RWPE2 (cell line): ENCODE results near the gene CCDC171.

Experiments used
- ATAC-seq: fragments of 200-7000 bp; cut with Tn5 transposase; 3 replicates; pipeline ENCODE4 v1.9.1; 2021; ENCODE audit warnings: low read depth
- DNase-seq: peaks from one replicate; pipeline ENCODE4 v3.0.0-alpha.2; 2020; ENCODE audit warnings: low spot score
- H3K27ac ChIP-seq: fragments of 450-650 bp; 2 replicates; pipeline ENCODE4 v1.5.1; 2017; ENCODE audit warnings: mild to moderate bottlenecking; ENCODE audit not compliant: poor library complexity, severe bottlenecking
- H3K27me3 ChIP-seq: fragments of 250-450 bp; sonication (Bioruptor Pico); 2 replicates; pipeline ENCODE4 v1.5.1; 2021; ENCODE audit warnings: mild to moderate bottlenecking, moderate library complexity; ENCODE audit not compliant: insufficient read depth, poor library complexity, severe bottlenecking
- H3K36me3 ChIP-seq: fragments of 250-450 bp; sonication (Bioruptor Pico); 2 replicates; pipeline ENCODE4 v1.5.1; 2020; ENCODE audit warnings: low read depth, mild to moderate bottlenecking, moderate library complexity
- H3K4me1 ChIP-seq: fragments of 250-450 bp; sonication (Bioruptor Pico); 2 replicates; pipeline ENCODE4 v1.5.1; 2021; ENCODE audit warnings: mild to moderate bottlenecking, moderate library complexity; ENCODE audit not compliant: insufficient read depth, poor library complexity, severe bottlenecking
- H3K4me3 ChIP-seq: fragments of 250-450 bp; sonication (Bioruptor Pico); 2 replicates; pipeline ENCODE4 v1.5.1; 2021; ENCODE audit warnings: mild to moderate bottlenecking, moderate library complexity; ENCODE audit not compliant: severe bottlenecking
- H3K9me3 ChIP-seq: fragments of 250-450 bp; sonication (Bioruptor Pico); 2 replicates; pipeline ENCODE4 v1.5.1; 2021; ENCODE audit warnings: mild to moderate bottlenecking, moderate library complexity; ENCODE audit not compliant: severe bottlenecking
- TF ChIP-seq, protein P1 (sequence below): fragments of 450-650 bp; IDR thresholded peaks from one replicate; pipeline ENCODE4 v1.5.1; 2017; ENCODE audit warnings: mild to moderate bottlenecking, moderate library complexity; ENCODE audit not compliant: poor library complexity, severe bottlenecking

The CCDC171 gene

DNA sequence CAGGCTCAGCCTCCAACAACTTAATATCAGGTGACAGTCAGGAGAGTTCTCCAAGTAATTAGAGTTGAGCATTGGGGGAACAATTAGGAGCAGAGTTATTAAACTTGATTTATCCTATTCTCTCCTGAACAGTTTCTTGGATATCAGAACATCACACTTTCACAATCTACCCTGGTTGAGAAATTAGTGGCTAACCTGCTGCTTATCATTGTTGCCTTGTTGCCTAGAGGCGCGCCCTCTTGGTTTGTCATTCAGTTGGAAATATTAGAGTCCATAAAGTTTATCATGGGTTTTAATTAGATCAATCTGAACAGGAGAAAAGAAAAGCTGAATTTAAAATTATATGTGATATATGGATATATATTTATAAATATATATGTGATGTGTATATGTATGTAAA is 291.1 kb downstream of the CCDC171 start:
- no peak for ATAC-seq
- no peak overlapping the region for H3K4me3 ChIP-seq
- no peak for DNase-seq
- H3K9me3 ChIP-seq: no peaks in the 10 kb centered on the region
- peaks cover 2% of the 10 kb centered on the region for H3K27me3 ChIP-seq
- TF ChIP-seq, protein P1, sequence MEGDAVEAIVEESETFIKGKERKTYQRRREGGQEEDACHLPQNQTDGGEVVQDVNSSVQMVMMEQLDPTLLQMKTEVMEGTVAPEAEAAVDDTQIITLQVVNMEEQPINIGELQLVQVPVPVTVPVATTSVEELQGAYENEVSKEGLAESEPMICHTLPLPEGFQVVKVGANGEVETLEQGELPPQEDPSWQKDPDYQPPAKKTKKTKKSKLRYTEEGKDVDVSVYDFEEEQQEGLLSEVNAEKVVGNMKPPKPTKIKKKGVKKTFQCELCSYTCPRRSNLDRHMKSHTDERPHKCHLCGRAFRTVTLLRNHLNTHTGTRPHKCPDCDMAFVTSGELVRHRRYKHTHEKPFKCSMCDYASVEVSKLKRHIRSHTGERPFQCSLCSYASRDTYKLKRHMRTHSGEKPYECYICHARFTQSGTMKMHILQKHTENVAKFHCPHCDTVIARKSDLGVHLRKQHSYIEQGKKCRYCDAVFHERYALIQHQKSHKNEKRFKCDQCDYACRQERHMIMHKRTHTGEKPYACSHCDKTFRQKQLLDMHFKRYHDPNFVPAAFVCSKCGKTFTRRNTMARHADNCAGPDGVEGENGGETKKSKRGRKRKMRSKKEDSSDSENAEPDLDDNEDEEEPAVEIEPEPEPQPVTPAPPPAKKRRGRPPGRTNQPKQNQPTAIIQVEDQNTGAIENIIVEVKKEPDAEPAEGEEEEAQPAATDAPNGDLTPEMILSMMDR: no peak
- no peaks in the 10 kb centered on the region for H3K36me3 ChIP-seq
- H3K4me1 ChIP-seq: peaks cover 4% of the 10 kb centered on the region
- H3K27ac ChIP-seq: no peak overlapping the region

DNA sequence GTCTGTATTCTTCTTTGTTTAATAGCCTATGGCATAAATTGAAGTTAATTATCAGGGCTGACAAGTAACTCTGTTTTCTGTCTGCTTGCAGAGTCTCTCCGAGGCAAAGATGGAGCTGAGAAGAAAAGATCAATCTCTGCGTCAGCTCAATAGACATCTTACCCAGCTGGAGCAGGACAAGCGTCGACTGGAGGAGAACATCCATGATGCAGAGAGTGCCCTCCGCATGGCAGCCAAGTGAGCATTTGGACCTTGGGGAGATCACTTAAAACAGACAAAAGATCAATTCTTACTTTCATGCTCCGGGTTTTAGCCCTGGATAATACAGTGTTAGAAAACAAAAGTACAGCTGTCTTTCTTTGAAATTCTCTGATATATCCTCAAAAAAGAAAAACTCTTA is 293.8 kb downstream of the CCDC171 start:
- H3K36me3 ChIP-seq: no peaks in the 10 kb centered on the region
- TF ChIP-seq, protein P1: no peak
- H3K27me3 ChIP-seq: peaks cover 2% of the 10 kb centered on the region
- DNase-seq (no peak), ATAC-seq (no peak)
- H3K27ac ChIP-seq: no peak overlapping the region
- no peak overlapping the region for H3K4me3 ChIP-seq
- no peaks in the 10 kb centered on the region for H3K9me3 ChIP-seq
- peaks cover 4% of the 10 kb centered on the region for H3K4me1 ChIP-seq

DNA sequence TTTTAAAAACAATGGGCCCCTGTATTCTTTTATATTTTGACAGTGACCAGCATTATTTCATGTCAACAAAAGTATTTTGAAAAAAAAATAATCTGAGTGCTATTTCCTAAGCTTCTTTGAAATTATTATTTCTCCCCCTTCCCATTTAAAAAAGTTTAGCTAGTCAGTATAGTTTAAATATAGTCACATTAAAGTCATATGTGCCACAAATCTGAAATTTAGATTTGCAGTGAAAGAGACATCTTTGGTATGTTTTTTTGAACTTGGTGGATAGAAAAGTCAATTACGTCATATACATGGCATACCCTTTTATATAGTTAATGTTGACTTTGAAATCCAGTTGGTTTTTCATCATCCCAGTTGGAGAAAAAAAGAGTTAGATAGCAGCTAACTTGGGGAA is 297.0 kb downstream of the CCDC171 start:
- no peak overlapping the region for H3K4me3 ChIP-seq
- H3K36me3 ChIP-seq: no peaks in the 10 kb centered on the region
- DNase-seq (no peak), ATAC-seq (no peak)
- H3K27me3 ChIP-seq: no peaks in the 10 kb centered on the region
- H3K9me3 ChIP-seq: no peaks in the 10 kb centered on the region
- H3K4me1 ChIP-seq: peaks cover 4% of the 10 kb centered on the region
- no peak overlapping the region for H3K27ac ChIP-seq
- TF ChIP-seq, protein P1: no peak

DNA sequence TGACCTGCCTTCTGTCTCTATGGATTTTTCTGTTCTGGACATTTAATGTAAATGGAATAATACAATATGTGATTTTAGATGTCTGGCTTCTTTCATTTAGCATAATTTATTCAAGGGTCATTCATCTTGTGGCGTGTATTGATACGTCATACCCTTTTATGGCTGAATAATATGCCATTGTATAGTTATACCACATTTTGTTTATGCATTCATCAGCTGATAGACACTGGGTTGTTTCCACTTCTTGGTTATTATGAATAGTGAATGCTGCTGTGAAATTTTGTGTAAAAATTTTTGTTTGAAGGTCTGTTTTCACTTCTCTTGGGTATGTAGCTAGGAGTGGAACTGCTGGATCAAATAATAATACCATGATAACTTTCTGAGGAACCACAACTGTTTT is 298.9 kb downstream of the CCDC171 start:
- Histone ChIP-seq H3K9me3 (no peaks in the 10 kb centered on the region), H3K36me3 (no peaks in the 10 kb centered on the region), H3K27me3 (no peaks in the 10 kb centered on the region), H3K4me1 (peaks cover 4% of the 10 kb centered on the region), H3K27ac (no peak overlapping the region), H3K4me3 (no peak overlapping the region)
- ATAC-seq (no peak), DNase-seq (no peak)
- TF ChIP-seq, protein P1: no peak

DNA sequence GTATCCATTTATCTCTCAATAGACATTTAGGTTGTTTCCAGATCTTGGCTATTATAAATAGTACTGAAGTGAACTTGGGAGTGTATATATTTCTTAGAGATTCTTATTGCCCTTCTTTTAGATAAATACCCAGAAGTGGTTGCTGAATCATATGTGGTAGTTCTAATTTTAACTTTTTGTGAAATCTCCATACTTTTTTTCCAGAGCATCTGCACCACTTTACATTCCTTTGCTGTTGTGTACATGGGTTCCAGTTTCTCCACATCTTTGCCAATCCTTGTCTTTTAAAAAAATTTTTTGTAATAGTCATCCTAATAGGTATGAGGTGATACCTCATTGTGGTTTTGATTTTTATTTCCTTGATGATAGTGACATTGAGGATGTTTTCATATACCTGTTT is 303.7 kb downstream of the CCDC171 start:
- no peak overlapping the region for H3K27ac ChIP-seq
- TF ChIP-seq, protein P1: no peak
- H3K27me3 ChIP-seq: no peaks in the 10 kb centered on the region
- H3K4me3 ChIP-seq: no peak overlapping the region
- no peaks in the 10 kb centered on the region for H3K36me3 ChIP-seq
- no peaks in the 10 kb centered on the region for H3K9me3 ChIP-seq
- no peaks in the 10 kb centered on the region for H3K4me1 ChIP-seq
- ATAC-seq (no peak), DNase-seq (no peak)
